CD4-positive, alpha-beta T cell (primary cell): ENCODE data around the gene STK24. TPM values are rescaled to one million over a fixed set of nuclear protein-coding genes. Genes with fewer than 3 reads are reported as not detected.

Experiments used
- ATAC-seq: fragments of 200-7000 bp; cut with Tn5 transposase; one replicate; pipeline ENCODE4 v1.10.0; 2022; ENCODE audit warnings: mild to moderate bottlenecking; ENCODE audit not compliant: poor library complexity
- CTCF ChIA-PET: fragments of 350-600 bp; sonication (Branson Sonifier 250); formaldehyde crosslinking; loops from one replicate; lab custom pipeline; 2021; ENCODE audit warnings: antibody characterized with exemption, inconsistent platforms; lab: Charles Lee
- POLR2A ChIA-PET: fragments of 350-600 bp; sonication (Branson Sonifier 250); formaldehyde crosslinking; loops from one replicate; lab custom pipeline; 2021; ENCODE audit warnings: antibody characterized with exemption, inconsistent platforms; lab: Charles Lee
- DNase-seq, 14 experiments: peaks; one replicate each; pipeline ENCODE4 v3.0.0-alpha.2; 2013 to 2020; ENCODE audit warnings: mixed read lengths in 2 of 14
- H3K27ac ChIP-seq, 2 donors: one replicate each; pipeline versions ENCODE4 v1.5.1 to v1.7.0; 2013; ENCODE audit warnings: low read length in 2 of 2, low read depth in 1 of 2, mild to moderate bottlenecking in 1 of 2
- H3K27me3 ChIP-seq, 2 experiments: 1 replicate in 1 of 2; 2 replicates in 1 of 2; pipeline versions ENCODE4 v1.6.1 to v1.7.0; 2013; ENCODE audit warnings: low read length in 2 of 2, control low read depth in 1 of 2, mild to moderate bottlenecking in 1 of 2, moderate library complexity in 1 of 2; ENCODE audit not compliant: insufficient read depth in 2 of 2, control insufficient read depth in 1 of 2
- H3K36me3 ChIP-seq: one replicate; pipeline ENCODE4 v1.6.1; 2013; ENCODE audit warnings: low read length, control low read depth; ENCODE audit not compliant: insufficient read depth
- H3K4me1 ChIP-seq: one replicate; pipeline ENCODE4 v1.6.1; 2013; ENCODE audit warnings: low read length, control low read depth; ENCODE audit not compliant: insufficient read depth
- H3K4me3 ChIP-seq: one replicate; pipeline ENCODE4 v1.5.1; 2013; ENCODE audit warnings: mild to moderate bottlenecking, low read length, moderate library complexity
- H3K9me3 ChIP-seq, 2 experiments: 1 replicate in 1 of 2; 2 replicates in 1 of 2; pipeline versions ENCODE4 v1.6.1 to v1.7.0; 2013; ENCODE audit warnings: low read length in 2 of 2, mild to moderate bottlenecking in 2 of 2, control low read depth in 1 of 2, moderate library complexity in 1 of 2; ENCODE audit not compliant: control insufficient read depth in 1 of 2, insufficient read depth in 1 of 2
- H3K27ac Mint-ChIP-seq: one replicate; pipeline ENCODE4 v1.8.0; 2020; ENCODE audit warnings: mixed read lengths
- H3K27me3 Mint-ChIP-seq: one replicate; pipeline ENCODE4 v1.8.0; 2021; ENCODE audit warnings: mixed read lengths
- H3K36me3 Mint-ChIP-seq: one replicate; pipeline ENCODE4 v1.8.0; 2021; ENCODE audit warnings: low read depth, mixed read lengths
- H3K4me1 Mint-ChIP-seq: one replicate; pipeline ENCODE4 v1.8.0; 2021; ENCODE audit warnings: low read depth, mixed read lengths
- H3K4me3 Mint-ChIP-seq: one replicate; pipeline ENCODE4 v1.8.0; 2020; ENCODE audit warnings: mild to moderate bottlenecking, mixed read lengths
- H3K9me3 Mint-ChIP-seq: one replicate; pipeline ENCODE4 v1.8.0; 2020; ENCODE audit warnings: mixed read lengths
- CTCF ChIP-seq: fragments of 200-600 bp; IDR thresholded peaks from one replicate; pipeline ENCODE4 v1.8.0; 2022; ENCODE audit warnings: antibody characterized with exemption, mild to moderate bottlenecking
- intact Hi-C, 2 experiments: fragments of 100-400 bp; cut with DNase I in 1 of 2; cut with micrococcal nuclease in 1 of 2; formaldehyde crosslinking; loops; one replicate each; pipeline versions ENCODE4 v1.15.1 to v1.9.0; 2023 to 2025; cut with DNase I, micrococcal nuclease
- total RNA-seq, 174 experiments: library from RNA in 2 of 174; stranded (reverse) in 2 of 174; gene quantifications; one replicate each; pipeline ENCODE4 v1.2.3 and lab custom pipeline; 2021 to 2026

STK24 gene
- total RNA-seq, 2 experiments from 2014 or later = 82.3 to 85.2 TPM

- ATAC-seq = no peak
- Mint-ChIP-seq H3K27ac (no peak overlapping the region), H3K4me3 (no peak overlapping the region), H3K27me3 (peaks cover 17% of the 10 kb centered on the region), H3K4me1 (no peaks in the 10 kb centered on the region), H3K36me3 (no peaks in the 10 kb centered on the region), H3K9me3 (no peaks in the 10 kb centered on the region)
- Histone ChIP-seq H3K9me3 (no peaks in the 10 kb centered on the region), H3K36me3 (no peaks in the 10 kb centered on the region), H3K4me3 (no peak overlapping the region), H3K4me1 (no peaks in the 10 kb centered on the region), H3K27ac (no peak overlapping the region), H3K27me3 (peaks cover 0 to 5% of the 10 kb centered on the region in 2 experiments)
- no peak for TF ChIP-seq CTCF
- DNase-seq = no peak
- intact Hi-C loops = no loop called here
- CTCF ChIA-PET = no interaction called here
- POLR2A ChIA-PET = no interaction called here
Observed at GRCh38 chr13:98434060-98434459, 142.8 kb downstream of the STK24 start.

GRCh38 chr13:98433654-98434053 is 143.3 kb downstream of the STK24 start:
- intact Hi-C loops = no loop called here
- H3K4me1 Mint-ChIP-seq = no peaks in the 10 kb centered on the region
- DNase-seq = no peak
- H3K9me3 ChIP-seq = no peaks in the 10 kb centered on the region
- TF ChIP-seq CTCF = no peak
- H3K4me3 ChIP-seq = no peak overlapping the region
- no peak overlapping the region for H3K27ac ChIP-seq
- H3K4me1 ChIP-seq = no peaks in the 10 kb centered on the region
- no peak for ATAC-seq
- H3K36me3 ChIP-seq = no peaks in the 10 kb centered on the region
- H3K4me3 Mint-ChIP-seq = no peak overlapping the region
- ChIA-PET POLR2A (no interaction called here), CTCF (no interaction called here)
- peaks cover 0 to 5% of the 10 kb centered on the region in 2 experiments for H3K27me3 ChIP-seq
- no peak overlapping the region for H3K27ac Mint-ChIP-seq
- peaks cover 21% of the 10 kb centered on the region for H3K27me3 Mint-ChIP-seq
- H3K36me3 Mint-ChIP-seq = no peaks in the 10 kb centered on the region
- H3K9me3 Mint-ChIP-seq = no peaks in the 10 kb centered on the region

DNA sequence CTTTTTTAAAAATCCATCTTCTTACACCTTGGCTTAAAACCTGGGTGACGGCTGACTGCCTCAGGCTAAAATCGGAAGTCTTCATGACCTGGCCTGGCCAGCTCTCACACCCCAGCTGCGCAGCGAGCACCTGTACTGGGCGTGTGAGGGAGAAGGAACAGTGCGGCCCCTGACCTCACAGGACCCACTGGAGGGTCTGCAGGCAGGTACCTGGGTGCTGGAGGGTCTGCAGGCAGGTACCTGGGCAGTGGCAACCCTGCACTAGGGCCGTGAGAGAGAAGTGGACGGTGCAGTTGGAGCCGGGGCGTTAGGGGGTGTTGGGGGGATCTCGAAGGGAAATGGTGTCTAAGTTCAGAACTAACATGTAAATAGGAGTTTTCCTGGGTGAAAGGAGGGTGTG is 144.3 kb downstream of the STK24 start:
- Mint-ChIP-seq H3K27ac (no peak overlapping the region), H3K4me1 (no peaks in the 10 kb centered on the region), H3K27me3 (peaks cover 27% of the 10 kb centered on the region), H3K9me3 (no peaks in the 10 kb centered on the region), H3K4me3 (no peak overlapping the region), H3K36me3 (no peaks in the 10 kb centered on the region)
- Histone ChIP-seq H3K4me3 (no peak overlapping the region), H3K27ac (no peak overlapping the region), H3K27me3 (peaks cover 0 to 6% of the 10 kb centered on the region in 2 experiments), H3K4me1 (no peaks in the 10 kb centered on the region), H3K9me3 (no peaks in the 10 kb centered on the region), H3K36me3 (no peaks in the 10 kb centered on the region)
- TF ChIP-seq CTCF = no peak
- DNase-seq = no peak
- POLR2A ChIA-PET = no interaction called here
- CTCF ChIA-PET = no interaction called here
- intact Hi-C loops = no loop called here
- ATAC-seq = no peak
